ENCODE data around the gene MDH1.

- TF ChIP-seq CTCF (IDR thresholded peaks at IDR 0.05): no peak
- TF ChIP-seq POLR2A (IDR thresholded peaks at IDR 0.05): no peak
Measured at GRCh38 chr2:63562751-63563150, 26.0 kb upstream of the MDH1 start.
